Endometrial microvascular endothelial cells (primary cell): Measurements from ENCODE around the gene HECTD4. TPM values are rescaled to one million over a fixed set of nuclear protein-coding genes. Genes with fewer than 3 reads are reported as not detected.
"Not testable (repeated sequence)": the region's sequence is repeated elsewhere in the genome, so short reads cannot be mapped to it uniquely, and the experiment has no call there.

Experiments used
- in situ Hi-C: cut with HindIII; loops from 2 replicates; pipeline ENCODE4 v1.10.0; 2017; ENCODE audit warnings: low sequenced_read_pairs, low pct_unique_long_range_greater_than_20kb; ENCODE audit errors: inconsistent ontology term
- total RNA-seq: library from RNA; depleted of rRNA; stranded (reverse); fragments of >200 nt; gene quantifications from one replicate; pipeline ENCODE4 v1.2.3, GENCODE V29; 2015; ENCODE audit errors: inconsistent ontology term

HECTD4 gene
- total RNA-seq, 1 donor from 2014 or later = 8.7 TPM

- in situ Hi-C loops = no loop called here
Measured at GRCh38 chr12:112236386-112236785, 145.8 kb downstream of the HECTD4 start.

- in situ Hi-C loops = no loop called here
Measured at GRCh38 chr12:112234303-112234702, 147.9 kb downstream of the HECTD4 start.

- in situ Hi-C loops = no loop called here
Measured at GRCh38 chr12:112233242-112233641, 149.0 kb downstream of the HECTD4 start.

GRCh38 chr12:112230136-112230535, 152.1 kb downstream of the HECTD4 start:
- in situ Hi-C loops = no loop called here

- in situ Hi-C loops = no loop called here
Measured at GRCh38 chr12:112226768-112227167, 155.5 kb downstream of the HECTD4 start.

GRCh38 chr12:112220628-112221027, 161.6 kb downstream of the HECTD4 start:
- in situ Hi-C loops = not testable (repeated sequence)

GRCh38 chr12:112219195-112219594, 163.0 kb downstream of the HECTD4 start:
- in situ Hi-C loops = no loop called here

GRCh38 chr12:112218150-112218549, 164.1 kb downstream of the HECTD4 start:
- in situ Hi-C loops = no loop called here

- in situ Hi-C loops = no loop called here
Measured at GRCh38 chr12:112217647-112218046, 164.6 kb downstream of the HECTD4 start.

- in situ Hi-C loops = no loop called here
Measured at GRCh38 chr12:112216223-112216622, 166.0 kb downstream of the HECTD4 start.

GRCh38 chr12:112214064-112214463, 168.2 kb downstream of the HECTD4 start:
- in situ Hi-C loops = no loop called here

GRCh38 chr12:112208301-112208910, 173.8 kb downstream of the HECTD4 start:
- in situ Hi-C loops = no loop called here

GRCh38 chr12:112207397-112207924, 174.8 kb downstream of the HECTD4 start:
- in situ Hi-C loops = no loop called here

- in situ Hi-C loops = no loop called here
Measured at GRCh38 chr12:112206944-112207343, 175.3 kb downstream of the HECTD4 start.

GRCh38 chr12:112199136-112199535, 183.1 kb downstream of the HECTD4 start:
- in situ Hi-C loops = no loop called here

GRCh38 chr12:112198120-112198733, 184.0 kb downstream of the HECTD4 start:
- in situ Hi-C loops = no loop called here

GRCh38 chr12:112196196-112196875, 185.9 kb downstream of the HECTD4 start:
- in situ Hi-C loops = no loop called here

- in situ Hi-C loops = no loop called here
Measured at GRCh38 chr12:112194601-112195247, 187.5 kb downstream of the HECTD4 start.

GRCh38 chr12:112192475-112192874, 189.8 kb downstream of the HECTD4 start:
- in situ Hi-C loops = no loop called here
